HCEC 1CT (cell line): ENCODE measurements around the gene MCM10.
"Not testable (repeated sequence)": the region's sequence is repeated elsewhere in the genome, so short reads cannot be mapped to it uniquely, and the experiment has no call there.

Experiments used
- DNase-seq: peaks from one replicate; pipeline ENCODE4 v3.0.0-alpha.2; 2017

Gene MCM10

DNA sequence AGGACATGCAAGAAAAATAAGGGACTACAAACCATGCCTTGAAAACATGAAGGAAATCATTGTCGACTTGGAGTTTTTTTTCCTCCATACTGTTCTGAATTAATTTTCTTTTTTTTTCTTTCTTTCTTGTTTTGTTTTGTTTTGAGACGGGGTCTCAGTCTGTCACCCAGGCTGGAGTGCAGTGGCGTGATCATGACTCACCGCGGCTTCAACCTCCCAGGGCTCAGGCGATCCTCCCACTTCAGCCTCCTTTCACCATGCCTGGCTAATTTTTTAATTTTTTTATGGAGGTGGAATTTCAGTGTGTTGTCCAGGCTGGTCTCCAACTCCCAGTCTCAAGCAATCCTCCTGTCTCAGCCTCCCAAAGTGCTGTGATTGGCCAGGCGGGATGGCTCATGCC, 61.2 kb downstream of the MCM10 start:
- no peak for DNase-seq

DNA sequence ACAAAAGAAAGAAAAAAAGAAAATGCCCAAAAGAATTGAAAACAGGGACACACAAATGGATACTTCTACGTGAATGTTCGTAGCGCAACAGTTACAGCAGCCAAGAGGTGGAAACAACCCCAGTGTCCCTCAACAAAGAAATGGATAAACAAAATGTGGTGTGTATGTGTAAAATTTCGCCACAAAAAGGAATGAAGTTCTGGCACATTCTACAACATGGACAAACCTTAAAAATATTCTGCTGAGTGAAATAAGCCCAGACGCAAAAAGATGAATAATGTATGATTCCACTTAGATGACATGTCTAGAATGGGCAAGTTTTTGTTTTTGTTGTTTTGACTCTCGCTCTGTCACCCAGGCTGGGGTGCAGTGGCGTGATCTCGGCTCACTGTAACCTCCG, 61.9 kb downstream of the MCM10 start:
- DNase-seq, result no peak

GRCh38 chr10:13224210-13224995, 63.0 kb downstream of the MCM10 start:
- no peak for DNase-seq

- no peak for DNase-seq
Measured at GRCh38 chr10:13225601-13226000, 64.2 kb downstream of the MCM10 start.

DNA sequence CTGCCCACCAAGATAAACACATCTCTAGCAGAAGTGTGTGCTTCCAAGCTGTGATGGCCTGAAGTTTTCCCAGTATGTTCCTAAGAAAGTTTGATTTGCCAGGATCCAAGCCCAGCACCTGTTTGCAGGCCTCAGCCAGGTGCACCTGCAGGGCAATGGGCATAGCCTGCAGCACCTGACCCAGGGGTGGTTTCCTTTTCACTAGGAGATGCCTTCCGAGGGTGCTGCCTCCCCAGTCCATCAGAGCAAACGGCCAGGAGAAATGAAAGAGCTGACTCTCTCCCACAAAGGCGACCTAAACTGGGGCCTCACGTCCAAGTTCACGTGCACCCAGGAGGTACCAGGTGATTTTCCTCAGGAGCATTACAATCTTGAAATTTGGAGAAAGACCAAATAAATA, 65.7 kb downstream of the MCM10 start:
- no peak for DNase-seq

DNA sequence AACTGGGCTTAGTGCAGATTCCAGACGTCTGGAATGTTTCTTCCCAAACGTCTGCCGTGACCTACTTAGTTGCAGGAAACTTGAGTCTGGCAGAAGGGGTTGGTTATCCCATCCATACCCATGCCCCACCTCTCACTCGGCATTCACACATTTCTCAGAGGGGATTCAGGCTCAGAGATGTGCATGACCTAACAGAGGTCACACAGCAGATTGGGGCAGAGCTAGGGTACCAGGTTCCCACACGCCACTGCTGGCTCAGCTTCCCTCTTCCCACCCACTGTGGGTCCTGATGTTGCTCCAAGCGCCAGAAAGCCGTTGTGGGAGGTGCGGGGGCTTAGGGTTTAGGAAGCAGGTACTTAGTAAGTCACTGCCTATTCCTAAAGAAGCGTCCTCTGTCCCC, 69.8 kb downstream of the MCM10 start:
- DNase-seq, result no peak

- no peak for DNase-seq
Measured at GRCh38 chr10:13231808-13232207, 70.5 kb downstream of the MCM10 start.

DNA sequence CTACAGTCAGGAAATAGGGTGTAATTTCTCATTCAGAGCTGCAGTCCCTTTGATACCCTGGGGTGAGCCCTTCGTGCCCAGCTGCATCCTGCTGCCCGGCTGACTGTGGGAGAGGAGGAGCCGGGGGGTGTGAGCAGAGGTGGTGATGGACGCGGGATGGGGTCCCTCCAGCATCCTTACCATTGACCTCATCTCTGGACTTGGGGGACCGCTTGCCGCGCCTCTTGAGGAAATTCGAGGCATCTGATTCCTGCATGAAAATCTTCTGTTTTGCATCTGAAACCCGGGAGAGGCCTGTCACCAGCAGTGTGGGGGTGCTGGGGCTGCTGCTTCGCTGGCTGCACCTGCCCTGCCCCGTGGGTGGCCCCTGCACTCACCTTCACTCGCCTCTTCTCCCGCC, 72.0 kb downstream of the MCM10 start:
- no peak for DNase-seq

GRCh38 chr10:13234172-13234571, 72.8 kb downstream of the MCM10 start, which contains the start of gene UCMA:
UCMA (minus strand) TSS chr10:13234374; CDS start chr10:13234258, 116 bp downstream.
- DNase-seq, result no peak

GRCh38 chr10:13234736-13235135, 73.4 kb downstream of the MCM10 start:
- DNase-seq, result not testable (repeated sequence)

GRCh38 chr10:13236638-13237037, 75.3 kb downstream of the MCM10 start:
- no peak for DNase-seq

- no peak for DNase-seq
Measured at GRCh38 chr10:13238271-13239077, 77.1 kb downstream of the MCM10 start.

- no peak for DNase-seq
Measured at GRCh38 chr10:13239923-13240322, 78.6 kb downstream of the MCM10 start.

- DNase-seq, result no peak
Measured at GRCh38 chr10:13241613-13242012, 80.3 kb downstream of the MCM10 start.

DNA sequence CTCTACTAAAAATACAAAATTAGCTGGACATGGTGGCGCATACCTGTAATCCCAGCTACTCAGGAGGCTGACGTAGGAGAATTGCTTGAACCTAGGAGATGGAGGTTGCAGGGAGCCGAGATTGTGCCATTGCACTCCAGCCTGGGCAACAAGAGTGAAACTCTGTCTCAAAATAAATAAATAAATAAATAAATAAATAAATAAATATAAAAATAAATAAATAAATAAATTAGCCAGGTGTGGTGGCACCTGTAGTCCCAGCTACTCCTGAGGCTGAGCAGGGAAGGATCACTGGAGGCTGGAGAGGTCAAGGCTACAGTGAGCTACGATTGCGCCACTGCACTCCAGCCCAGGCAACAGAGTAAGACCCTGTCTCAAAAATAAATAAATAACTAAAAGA, 80.9 kb downstream of the MCM10 start:
- not testable (repeated sequence) for DNase-seq

GRCh38 chr10:13247246-13247645, 85.9 kb downstream of the MCM10 start:
- DNase-seq, result no peak

DNA sequence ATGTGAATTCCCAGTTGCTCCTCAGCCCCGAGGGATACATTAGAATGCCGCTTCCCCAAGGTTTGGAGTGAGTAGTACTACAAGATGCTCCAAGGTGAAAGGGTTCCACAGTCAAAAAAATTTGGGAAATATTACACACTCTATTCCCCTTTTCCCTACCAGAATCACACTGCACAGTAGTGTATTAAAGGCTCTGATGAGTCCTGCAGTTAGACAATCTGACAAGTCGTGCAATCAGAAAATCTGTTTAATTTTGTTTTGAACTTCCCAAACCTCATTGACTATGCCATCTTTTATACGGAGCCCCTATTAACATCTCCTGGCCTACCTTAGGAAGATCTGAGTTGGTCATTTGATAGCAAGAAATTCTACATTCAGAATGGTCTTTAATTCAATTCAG, 86.4 kb downstream of the MCM10 start:
- no peak for DNase-seq

DNA sequence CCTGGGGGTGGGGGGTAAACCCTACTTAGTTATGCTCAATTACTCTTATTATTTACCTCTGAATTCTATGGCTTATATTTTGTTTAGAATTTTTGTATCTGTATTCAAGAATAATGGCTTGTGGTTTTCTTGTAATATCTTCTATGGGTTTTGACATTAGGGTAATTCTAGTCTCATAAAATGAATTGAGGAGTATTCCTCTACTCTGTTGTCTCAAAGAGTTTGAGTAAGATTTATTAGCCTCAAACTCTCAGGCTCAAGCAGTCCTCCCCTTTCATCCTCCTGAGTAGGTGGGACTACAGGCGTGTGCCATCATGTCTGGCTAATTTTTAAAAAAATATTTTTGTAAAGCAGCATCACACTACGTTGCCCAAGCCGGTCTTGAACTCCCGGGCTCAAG, 92.4 kb downstream of the MCM10 start:
- DNase-seq, result no peak

- DNase-seq, result no peak
Measured at GRCh38 chr10:13256627-13257026, 95.3 kb downstream of the MCM10 start.

DNA sequence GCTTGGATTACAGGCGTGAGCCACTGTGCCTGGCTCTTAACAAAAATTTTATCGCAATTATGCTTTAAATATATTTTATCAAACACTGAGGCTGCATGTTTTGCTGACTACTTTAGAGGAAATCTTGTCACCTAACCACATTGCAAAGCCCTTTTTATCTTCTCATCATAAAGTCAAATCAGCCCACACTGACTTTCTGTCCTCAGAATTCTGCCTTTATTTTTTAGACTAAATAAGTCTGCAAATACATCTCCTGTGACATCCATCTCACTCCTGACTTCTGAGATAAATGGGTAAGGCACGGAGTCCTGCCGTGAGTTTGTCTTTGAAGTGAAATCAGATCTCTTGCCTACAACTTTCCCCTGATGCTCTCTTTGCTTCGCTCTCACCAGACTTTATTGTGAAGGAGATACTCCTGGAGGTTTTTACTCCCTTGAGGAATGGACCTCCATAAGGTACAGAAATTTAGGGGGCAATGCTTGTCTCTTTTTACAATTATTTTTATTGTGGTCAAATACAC, 96.3 kb downstream of the MCM10 start:
- DNase-seq, result no peak
